Suprapubic skin (tissue), 4 donors: ENCODE results near the gene MGAT5.

ENCODE experiments used
- POLR2A ChIP-seq, 2 donors: fragments of 450-650 bp; IDR thresholded peaks; one replicate each; pipeline ENCODE4 v1.6.1; 2017; ENCODE audit warnings: antibody characterized with exemption in 2 of 2, mild to moderate bottlenecking in 2 of 2, moderate library complexity in 2 of 2
- POLR2AphosphoS5 ChIP-seq, 3 donors: sonication (generic); formaldehyde crosslinking; IDR thresholded peaks; one replicate each; pipeline ENCODE4 v1.6.1; 2017; ENCODE audit warnings: antibody characterized with exemption in 3 of 3
- TF ChIP-seq, protein P1 (sequence below), 2 donors: fragments of 200-600 bp in 1 of 2; fragments of 450-650 bp in 1 of 2; sonication (generic) in 1 of 2; IDR thresholded peaks; one replicate each; pipeline ENCODE4 v1.5.1; 2016 to 2019; ENCODE audit warnings: antibody characterized with exemption in 2 of 2, mild to moderate bottlenecking in 1 of 2, moderate library complexity in 1 of 2

DNA sequence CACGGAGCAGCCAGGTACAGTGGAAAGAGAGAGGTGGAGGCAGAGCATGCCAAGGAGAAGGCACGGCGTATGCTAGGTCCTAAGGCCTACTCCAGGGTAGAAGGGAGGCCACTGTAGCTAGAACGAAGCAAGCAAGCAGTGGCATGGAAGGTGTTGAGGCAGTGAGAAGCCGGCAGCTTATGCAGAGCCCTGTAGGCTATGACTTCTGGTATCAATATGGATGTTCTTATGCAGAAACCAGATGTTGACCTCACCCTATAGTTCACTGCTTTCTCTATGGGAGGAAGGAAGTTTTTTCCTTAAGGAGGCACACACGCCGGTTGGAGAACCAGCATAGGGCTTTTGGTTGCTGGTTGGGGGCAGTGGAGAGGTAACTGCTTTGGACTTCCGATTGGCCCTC, 6.1 kb downstream of the MGAT5 start:
- TF ChIP-seq, protein P1, sequence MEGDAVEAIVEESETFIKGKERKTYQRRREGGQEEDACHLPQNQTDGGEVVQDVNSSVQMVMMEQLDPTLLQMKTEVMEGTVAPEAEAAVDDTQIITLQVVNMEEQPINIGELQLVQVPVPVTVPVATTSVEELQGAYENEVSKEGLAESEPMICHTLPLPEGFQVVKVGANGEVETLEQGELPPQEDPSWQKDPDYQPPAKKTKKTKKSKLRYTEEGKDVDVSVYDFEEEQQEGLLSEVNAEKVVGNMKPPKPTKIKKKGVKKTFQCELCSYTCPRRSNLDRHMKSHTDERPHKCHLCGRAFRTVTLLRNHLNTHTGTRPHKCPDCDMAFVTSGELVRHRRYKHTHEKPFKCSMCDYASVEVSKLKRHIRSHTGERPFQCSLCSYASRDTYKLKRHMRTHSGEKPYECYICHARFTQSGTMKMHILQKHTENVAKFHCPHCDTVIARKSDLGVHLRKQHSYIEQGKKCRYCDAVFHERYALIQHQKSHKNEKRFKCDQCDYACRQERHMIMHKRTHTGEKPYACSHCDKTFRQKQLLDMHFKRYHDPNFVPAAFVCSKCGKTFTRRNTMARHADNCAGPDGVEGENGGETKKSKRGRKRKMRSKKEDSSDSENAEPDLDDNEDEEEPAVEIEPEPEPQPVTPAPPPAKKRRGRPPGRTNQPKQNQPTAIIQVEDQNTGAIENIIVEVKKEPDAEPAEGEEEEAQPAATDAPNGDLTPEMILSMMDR (IDR thresholded peaks at IDR 0.05) = no peak
- no peak for TF ChIP-seq POLR2A (IDR thresholded peaks at IDR 0.05)
- no peak for TF ChIP-seq POLR2AphosphoS5 (IDR thresholded peaks at IDR 0.05)
